HG02981 (cell line): ENCODE data around the gene BAHCC1.
A peak's percentile ranks its signal among the peaks of the same experiment; 100 is the strongest.
"Not testable (repeated sequence)": the region's sequence is repeated elsewhere in the genome, so short reads cannot be mapped to it uniquely, and the experiment has no call there.

Source experiments
- ATAC-seq: cut with Tn5 transposase; IDR thresholded peaks from one replicate; pipeline ENCODE4 v1.9.1; 2021; ENCODE audit warnings: mild to moderate bottlenecking, moderate library complexity; ENCODE audit not compliant: unreplicated experiment

The BAHCC1 gene

DNA sequence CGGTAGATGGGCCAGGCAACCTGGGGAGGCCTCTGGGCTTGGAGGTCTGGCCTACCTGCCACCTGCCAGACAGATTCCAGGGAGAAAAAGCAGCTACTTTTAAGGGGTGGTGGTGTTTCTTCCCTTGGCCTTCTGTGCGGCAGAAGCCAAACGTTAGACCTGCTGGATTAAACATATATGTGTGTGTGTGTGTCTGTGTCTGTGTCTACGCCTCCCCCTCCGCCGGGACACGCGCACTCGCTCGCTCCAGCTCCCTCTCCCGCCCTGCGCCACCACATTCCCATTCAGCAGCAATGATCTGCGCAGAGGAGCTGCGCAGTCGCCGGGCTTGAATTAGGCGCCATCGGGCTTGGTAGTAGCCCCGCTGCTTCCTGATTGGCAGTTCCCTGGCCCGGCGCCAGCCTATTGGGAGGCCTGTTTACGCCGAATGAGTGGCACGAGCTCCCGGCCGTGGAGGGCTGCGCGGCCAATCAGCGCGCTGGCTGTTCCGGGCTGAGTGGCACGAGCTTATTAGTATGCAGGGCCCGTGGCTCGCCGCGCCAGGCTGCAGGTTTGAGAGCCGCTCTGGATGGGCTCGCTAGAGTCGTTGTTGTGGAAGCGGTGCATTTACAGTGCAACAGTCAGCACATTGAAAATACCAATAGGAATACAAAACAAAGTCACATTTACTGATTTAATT, at the start of gene BAHCC1:
TSS of gene BAHCC1 (plus strand) at position 537 of the 679 bp plus-strand sequence. CDS start 4,283 bp downstream, outside the sequence.
- peak; percentile 37 for ATAC-seq

DNA sequence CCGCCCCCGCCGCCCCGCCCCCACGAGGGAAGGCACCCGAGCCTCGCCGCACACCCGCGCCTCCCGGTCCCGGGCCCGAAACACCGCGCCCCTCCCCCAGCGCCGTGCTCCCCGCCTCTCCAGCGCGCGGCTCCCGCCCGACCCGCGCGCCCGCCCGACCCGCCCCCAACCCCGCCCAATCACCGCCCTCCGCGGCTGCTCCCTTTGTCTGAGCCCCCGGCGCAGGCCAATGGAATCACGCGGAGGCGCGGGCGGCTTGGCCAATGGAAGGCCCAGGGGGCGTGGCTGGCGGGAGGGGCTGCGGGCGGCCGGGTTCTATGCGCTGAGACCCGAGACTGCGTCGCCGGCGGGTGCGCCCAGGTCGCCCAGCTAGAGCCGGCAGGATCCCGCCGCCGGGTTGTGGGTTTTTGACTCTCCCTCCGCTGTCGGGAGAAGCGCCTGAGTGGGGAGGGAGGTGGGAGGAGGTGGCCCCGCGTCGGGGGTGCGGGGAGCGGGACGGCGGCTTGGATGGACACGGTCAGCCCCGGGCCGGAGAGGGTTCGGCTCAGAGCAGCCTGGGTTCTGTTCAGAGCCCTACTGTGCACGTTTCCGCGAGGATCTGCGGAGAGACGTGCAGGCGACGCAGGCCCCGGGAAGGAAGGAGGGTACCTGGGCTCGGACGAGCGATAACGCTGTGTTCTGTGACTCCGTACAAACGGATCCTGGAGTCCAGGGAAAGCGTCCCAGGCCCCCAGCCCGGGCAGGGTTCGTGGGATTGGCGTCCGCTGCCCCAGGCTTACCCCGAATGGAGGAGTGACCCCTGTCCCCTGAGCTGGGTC, 49.0 kb upstream of the BAHCC1 start:
- ATAC-seq: peak; percentile 72

DNA sequence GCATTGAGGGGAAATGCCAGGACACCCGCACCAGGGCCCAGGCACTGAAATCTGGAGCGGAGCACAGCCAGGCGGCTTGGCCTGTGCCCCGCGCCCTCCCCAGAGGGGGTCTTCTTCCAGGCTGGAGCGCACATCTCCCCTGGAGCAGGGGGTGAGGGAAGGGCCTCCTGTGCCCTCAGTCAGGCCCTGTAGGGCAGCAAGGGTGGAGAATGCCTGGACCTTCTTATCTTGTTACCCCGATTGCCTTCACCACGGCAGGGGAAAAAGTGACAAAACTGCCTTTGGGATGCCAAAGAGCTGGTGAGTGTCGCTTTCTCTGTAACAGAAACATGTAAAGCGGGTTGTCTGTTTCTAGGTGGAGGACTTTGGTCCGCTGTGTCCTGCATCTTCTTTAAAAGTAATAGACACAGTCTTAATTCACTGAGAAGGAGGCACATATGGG, 48.3 kb upstream of the BAHCC1 start:
- no peak for ATAC-seq

DNA sequence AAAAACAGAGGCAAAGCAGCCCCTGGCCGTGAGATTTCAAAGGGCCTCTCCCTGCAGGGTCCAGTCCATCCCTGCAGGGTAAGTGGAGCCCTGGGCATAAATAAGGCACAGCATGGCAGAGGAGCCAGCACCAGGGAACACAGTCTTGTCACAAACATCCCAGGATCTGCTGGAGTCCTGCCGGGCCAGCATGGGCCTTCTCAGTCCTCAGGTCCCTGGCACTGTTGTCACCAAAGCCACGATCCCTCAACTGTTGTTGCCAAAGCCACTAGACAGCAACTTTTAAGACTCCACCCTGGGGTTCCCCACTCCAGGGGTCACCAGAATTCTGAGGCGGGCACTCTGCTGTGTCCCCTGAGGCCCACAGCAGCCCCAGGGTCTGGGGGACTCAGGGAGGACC, 47.8 kb upstream of the BAHCC1 start:
- no peak for ATAC-seq

DNA sequence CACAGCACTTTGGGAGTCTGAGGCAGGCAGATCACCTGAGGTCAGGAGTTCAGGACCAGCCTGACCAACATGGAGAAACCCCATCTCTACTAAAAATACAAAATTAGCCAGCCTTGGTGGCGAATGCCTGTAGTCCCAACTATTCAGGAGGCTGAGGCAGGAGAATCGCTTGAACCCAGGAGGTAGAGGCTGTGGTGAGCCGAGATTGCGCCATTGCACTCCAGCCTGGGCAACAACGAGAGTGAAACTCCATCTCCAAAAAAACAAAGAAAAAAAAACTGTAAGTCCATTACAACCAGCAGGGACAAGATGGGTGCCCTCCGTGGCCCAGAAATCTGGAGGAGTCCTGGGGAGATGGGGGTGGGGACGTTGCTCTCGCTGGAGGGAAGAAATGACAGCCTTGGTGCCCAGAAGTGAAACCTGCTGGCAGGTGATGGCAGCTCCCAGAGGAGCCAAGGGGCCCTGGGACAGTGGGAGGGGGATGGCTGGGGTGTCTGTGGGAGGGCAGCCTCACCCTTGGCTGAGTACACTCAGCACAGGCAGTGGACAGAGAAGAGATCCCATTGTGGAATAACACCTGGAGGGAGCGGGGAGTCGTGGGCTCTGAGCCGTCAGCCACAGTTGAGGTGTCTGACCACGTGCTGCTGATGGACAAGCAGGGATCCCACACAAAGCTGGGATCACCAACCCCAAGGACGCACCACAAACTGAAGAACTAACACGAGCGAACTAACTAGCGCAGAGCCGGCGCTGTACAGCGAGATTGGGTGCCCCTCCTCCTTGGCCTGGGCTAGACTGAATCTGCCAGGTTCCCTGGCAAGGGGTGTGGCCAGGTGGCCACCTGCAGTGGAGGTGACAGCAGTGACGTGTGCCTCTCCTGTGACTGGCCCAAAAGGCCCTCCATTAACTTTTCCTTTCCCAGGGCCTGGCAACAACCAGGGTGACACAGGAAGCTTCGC, 46.9 kb upstream of the BAHCC1 start:
- no peak for ATAC-seq

DNA sequence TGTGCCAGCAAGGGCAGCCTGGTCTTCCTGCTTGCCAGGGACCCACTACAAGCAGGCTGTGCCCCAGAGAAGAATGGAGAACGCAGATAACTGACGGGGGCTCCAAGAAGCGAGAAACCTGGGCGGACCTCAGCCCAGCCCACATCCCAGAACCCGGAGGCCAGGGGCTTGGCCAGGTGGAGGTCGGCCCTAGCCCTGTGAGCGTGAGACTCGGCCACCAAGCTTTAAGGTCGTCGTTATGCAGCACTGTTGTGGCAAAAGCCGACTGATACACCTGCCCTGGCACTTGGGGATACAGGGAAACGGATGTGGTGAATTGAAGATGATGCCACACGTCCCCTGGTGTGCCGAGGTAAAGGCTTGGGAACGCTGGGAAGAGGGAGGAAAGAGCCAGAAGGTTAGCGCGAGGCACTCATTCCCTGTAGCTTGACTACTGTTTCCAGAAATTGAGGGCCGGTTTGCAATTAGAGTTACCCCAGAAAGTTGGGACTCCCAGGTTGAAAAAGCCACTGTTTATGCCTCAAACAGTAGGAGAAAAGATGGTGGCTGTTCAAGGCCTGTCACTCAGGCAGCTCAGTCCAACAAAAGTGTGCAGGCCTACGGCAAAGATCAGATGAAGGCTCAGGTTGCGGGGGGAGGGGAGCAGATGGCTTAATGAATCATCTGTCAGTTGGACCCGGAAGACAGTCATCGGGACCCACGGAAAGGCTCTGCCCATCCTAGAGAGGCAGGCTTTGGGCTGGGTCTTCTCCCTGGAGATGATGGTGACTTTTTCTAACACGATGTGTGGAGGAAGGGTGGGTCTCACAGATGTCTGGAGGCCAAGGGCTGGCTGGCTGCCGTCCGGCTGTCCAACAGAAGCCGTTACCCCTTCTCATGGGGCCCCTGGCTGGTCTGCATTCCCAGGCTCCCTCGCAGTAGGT, 45.6 kb upstream of the BAHCC1 start:
- no peak for ATAC-seq

DNA sequence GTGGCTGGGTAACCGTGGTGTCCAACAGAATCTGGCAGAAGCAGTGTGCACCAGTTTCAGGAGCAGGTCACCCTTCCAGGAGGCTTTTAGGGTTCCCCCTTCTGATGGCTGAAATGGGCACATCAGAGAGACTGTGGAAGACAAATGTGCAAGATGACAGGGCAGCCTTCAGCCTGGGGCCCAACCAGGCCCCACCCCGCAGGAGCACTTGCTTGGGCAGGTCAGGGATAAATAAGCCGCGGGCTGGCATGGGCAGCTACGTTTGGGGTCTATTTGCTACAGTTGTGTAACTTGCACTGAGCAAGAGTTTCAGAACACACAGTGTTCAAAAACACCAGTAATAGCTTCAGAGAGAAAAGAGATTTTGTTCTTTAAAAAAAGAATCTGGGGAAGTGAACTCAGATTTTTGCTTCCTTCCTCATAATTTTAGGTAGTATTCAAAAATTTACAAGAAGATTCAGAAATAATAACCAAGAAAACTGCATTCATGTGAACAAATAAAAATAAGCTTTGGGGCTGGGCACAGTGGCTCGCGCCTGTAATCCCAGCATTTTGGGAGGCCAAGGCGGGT, 44.9 kb upstream of the BAHCC1 start:
- no peak for ATAC-seq

DNA sequence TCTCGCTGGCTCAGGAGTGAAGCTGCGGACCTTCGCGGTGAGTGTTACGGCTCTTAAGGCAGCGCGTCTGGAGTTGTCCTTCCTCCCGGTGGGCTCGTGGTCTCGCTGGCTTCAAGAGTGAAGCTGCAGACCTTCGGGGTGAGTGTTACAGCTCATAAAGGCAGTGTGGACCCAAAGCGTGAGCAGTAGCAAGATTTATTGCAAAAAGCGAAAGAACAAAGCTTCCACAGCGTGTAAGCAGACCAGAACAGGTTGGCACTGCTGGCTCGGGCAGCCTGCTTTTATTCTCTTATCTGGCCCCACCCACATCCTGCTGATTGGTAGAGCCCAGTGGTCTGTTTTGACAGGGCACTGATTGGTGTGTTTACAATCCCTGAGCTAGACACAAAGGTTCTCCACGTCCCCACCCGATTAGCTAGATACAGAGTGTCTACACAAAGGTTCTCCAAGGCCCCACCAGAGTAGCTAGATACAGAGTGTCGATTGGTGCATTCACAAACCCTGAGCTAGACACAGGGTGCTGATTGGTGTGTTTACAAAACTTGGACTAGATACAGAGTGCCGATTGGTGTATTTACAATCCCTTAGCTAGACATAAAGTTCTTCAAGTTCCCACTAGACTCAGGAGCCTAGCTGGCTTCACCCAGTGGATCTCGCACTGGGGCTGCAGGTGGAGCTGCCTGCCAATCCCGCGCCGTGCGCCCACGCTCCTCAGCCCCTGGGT, 43.8 kb upstream of the BAHCC1 start:
- ATAC-seq: not testable (repeated sequence)

DNA sequence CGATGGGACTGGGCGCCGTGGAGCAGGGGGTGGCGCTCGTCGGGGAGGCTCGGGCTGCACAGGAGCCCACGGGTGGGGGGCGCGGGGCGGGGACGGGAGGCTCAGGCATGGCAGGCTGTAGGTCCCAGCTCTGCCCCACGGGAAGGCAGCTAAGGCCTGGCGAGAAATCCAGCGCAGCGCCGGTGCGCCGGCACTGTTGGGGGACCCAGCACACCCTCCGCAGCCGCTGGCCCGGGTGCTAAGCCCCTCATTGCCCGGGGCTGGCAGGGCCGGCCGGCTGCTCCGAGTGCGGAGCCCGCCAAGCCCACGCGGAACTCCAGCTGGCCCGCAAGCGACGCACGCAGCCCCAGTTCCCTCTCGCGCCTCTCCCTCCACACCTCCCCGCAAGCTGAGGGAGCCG, 43.2 kb upstream of the BAHCC1 start:
- not testable (repeated sequence) for ATAC-seq

DNA sequence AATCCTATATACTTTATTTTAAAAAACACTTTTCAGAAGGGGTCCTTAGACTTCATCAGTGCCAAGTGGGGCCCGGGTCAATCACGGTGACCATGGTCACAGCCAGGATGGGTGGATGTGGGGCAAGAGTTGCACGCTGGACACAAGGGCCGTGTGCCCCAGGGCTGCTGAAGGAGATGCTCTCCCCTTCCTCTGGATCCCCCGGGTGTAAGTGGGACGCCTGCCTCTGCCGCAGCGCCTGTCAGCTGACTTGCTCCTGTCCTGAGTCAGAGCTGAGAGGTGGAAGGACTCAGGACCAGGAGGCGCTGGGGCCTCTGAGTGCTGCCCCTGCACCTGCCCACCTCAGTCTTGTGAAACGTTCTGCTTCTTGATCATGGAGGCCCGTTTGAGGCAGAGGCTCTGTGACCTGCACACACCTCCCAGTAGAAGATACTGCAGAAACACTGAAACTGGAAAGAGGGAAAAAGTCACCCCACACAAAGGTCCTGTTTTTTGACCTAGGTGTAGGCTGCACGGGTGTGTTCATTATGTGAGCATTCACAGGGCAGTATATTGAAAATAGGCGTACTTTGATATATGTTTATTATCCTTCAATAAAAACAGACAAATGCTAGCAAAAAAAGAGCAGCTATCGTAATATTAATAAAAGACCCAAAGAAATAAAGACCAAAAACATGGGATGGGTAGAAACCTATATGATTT, 40.9 kb upstream of the BAHCC1 start:
- ATAC-seq: no peak

DNA sequence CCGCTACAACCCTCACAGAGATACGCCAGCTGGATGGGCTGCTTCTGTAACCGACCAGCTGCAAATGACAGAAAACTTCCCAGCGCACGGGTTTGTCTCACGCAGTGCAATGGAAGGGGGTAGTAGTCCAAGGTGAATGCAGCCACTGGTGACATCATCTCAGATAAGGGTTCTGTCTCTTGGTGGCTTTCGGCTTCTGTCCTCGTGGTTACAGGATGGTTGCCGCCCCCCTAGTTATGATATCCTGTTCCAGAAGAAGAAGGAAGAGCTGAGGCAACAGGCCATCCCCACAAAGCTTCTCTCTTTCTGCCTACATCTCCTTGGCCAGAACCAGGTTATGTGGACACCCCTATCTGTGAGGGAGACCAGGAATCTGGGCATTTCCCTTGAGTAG, 40.3 kb upstream of the BAHCC1 start:
- ATAC-seq: no peak

DNA sequence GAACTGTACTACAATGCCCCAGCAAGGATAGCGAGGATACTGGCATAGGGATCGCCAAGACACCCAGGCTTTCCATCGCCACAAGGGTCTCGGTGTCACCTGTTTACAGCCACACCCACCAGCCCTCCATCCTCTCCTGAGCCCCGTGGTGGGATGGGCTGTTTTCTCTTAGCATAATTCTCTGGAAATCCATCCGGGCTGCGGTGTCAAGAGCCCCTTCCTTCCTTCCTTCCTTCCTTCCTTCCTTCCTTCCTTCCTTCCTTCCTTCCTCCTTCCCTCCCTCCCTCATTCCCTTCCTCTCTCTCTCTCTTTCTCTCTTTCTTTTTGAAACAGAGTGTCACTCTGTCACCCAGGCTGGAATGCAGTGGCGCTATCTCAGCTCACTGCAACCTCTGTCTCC, 36.0 kb upstream of the BAHCC1 start:
- no peak for ATAC-seq

DNA sequence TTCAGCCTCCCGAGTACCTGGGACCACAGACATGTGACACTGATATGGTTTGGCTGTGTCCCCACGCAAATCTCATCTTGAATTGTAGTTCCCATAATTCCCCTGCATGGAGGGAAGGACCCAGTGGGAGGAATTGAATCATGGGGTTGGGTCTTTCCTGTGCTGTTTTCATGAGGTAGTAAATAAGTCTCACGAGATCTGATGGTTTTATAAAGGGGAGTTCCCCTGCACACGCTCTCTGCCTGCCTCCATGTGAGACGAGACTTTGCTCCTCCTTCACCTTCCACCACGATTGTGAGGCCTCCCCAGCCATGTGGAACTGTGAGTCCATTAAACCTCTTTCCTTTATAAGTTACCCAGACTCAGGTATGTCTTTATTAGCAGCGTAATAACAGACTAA, 33.3 kb upstream of the BAHCC1 start:
- not testable (repeated sequence) for ATAC-seq

DNA sequence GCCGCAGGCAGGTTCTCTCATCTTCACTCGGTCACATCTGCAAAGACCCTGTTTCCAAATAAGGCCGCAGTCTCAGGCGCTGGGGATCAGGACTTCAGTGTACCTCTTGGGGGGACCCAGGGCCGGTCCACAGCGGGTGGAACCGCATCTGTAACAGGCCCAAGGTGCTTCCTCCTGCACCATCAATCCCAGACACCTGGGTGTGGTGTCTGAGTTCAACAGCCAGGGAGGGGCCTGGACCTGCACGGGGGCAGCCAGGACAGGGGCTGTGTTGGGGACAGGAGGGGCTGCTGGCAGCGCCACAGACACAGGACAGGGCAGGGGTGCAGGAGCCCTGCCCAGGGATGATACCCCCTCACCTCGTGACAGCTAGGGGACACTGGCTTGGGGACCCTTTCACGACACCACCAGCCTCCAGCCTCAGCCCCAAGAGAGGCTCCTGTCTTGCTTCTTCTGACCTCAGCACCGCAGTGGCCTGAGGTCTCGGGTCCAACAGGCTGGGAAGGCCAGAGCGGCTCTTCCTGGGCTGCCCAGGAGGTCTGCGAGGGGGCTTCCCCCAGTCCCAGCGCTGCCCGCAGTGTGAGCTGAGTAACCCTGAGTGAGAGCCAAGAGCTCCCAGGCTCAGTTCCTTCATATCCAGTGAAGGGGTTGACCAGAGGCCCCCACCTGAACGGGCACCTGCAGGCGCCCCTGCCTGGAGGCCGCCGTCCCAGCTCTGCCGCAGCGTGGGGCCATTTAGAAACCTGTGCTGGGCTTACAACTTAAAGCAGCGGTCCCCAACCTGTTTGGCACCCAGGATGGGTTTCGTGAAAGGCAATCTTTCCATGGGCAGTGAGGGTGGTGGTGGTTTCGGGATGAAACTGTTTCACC, 30.7 kb upstream of the BAHCC1 start:
- no peak for ATAC-seq

DNA sequence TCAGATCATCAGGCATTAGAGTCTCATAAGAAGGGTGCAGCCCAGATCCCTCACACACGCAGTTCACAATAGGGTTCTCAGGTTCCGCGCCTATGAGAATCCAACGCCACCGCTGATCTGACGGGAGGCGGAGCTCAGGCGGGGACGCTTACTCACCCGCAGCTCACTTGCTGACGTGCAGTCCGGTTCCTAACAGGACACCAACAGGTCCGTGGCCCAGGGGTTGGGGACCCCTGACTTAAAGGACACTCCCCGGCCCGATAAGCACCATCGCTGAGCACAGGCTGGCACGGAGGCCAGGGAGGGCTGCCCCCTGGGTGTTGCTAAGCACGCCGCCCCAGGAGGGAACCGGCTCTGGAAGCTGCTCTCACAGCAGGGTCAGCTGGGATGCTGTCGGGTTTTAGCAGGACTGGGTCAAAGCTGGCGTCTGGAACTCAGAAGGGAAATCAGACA, 30.1 kb upstream of the BAHCC1 start:
- ATAC-seq: no peak

DNA sequence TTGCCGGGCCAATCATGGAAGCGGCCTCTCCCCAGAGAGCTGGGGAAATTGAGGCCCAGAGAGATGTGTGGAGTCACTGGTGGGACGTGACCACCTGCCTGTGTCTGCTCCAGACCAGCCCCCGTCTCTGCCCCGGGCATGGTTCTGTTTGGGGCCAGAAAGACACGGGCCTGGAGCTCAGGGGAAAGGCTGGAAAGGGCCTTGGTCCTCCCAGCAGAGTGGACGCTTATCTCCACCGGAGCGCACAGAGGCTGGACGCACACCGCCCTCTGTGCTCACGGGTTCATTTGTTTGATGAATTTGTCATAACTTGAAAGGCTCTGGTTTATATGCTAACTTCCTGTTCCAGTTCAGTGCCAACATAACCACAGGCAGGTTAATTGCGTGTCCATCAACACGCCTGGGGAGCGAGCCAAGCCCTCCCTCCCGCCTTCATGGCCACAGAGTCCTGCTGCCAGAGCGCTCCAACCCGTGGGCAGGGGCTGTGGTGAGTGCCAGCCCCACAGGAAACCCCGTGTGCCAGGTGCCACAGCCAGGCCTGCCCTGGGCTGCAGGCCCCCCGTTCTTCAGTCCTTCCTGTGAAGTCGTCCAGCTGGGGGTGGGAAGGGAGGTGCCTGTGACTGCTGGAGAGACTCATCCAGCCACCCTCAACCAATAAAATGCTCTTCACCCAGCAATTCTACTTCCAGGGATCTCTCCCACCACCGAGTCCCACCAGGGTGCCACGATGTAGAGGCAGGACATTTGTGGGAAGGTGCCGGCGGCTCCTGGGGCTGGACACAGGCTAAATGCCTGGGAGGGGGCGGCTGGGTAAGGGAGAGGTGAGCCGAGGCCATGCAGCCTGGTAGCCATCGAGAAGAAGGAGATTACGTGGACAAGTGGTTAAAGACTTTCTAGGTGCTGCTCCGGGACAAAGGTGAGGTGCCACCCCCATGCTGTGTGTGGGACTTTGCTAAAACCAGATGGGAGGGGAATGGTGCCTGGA, 29.4 kb upstream of the BAHCC1 start:
- no peak for ATAC-seq
